HepG2 (cell line): Measurements from ENCODE around the gene CRYGA. TPM values are rescaled to one million over a fixed set of nuclear protein-coding genes. Genes with fewer than 3 reads are reported as not detected.

Experiments
- CENPX ChIP-seq: sonication (generic); formaldehyde crosslinking; IDR thresholded peaks from 2 replicates; pipeline ENCODE4 v1.9.0; 2021; ENCODE audit warnings: mild to moderate bottlenecking, missing genetic modification reagents, moderate library complexity
- CERS6 ChIP-seq: sonication (generic); formaldehyde crosslinking; IDR thresholded peaks from 2 replicates; pipeline ENCODE4 v1.5.0; 2020; ENCODE audit warnings: missing genetic modification reagents
- E2F2 ChIP-seq: sonication (generic); formaldehyde crosslinking; IDR thresholded peaks from 2 replicates; pipeline ENCODE4 v1.4.0; 2020; ENCODE audit warnings: missing genetic modification reagents, borderline replicate concordance
- IRF2 ChIP-seq: IDR thresholded peaks from 2 replicates; pipeline ENCODE4 v1.6.1; 2018; ENCODE audit warnings: missing genetic modification reagents, missing compliant biosample characterization
- NFIC ChIP-seq: IDR thresholded peaks from 2 replicates; pipeline ENCODE4 v1.6.1; 2012; ENCODE audit warnings: mild to moderate bottlenecking, low read length, inconsistent platforms
- NPAS2 ChIP-seq: sonication (generic); formaldehyde crosslinking; IDR thresholded peaks from 2 replicates; pipeline ENCODE4 v1.8.0; 2022; ENCODE audit warnings: mild to moderate bottlenecking, missing genetic modification reagents, borderline replicate concordance
- RXRA ChIP-seq: sonication (generic); formaldehyde crosslinking; IDR thresholded peaks from 2 replicates; pipeline ENCODE4 v1.5.1; 2020; ENCODE audit warnings: missing genetic modification reagents
- SATB2 ChIP-seq: sonication (generic); formaldehyde crosslinking; IDR thresholded peaks from 2 replicates; pipeline ENCODE4 v1.5.0; 2020; ENCODE audit warnings: missing genetic modification reagents
- TFE3 ChIP-seq: IDR thresholded peaks from 2 replicates; pipeline ENCODE4 v1.6.1; 2016
- YEATS2 ChIP-seq: sonication (generic); formaldehyde crosslinking; IDR thresholded peaks from 2 replicates; pipeline ENCODE4 v1.4.0; 2020; ENCODE audit warnings: missing genetic modification reagents, borderline replicate concordance
- ZBTB3 ChIP-seq: sonication (generic); formaldehyde crosslinking; IDR thresholded peaks from 2 replicates; pipeline ENCODE4 v1.4.0; 2020; ENCODE audit warnings: low read depth, mild to moderate bottlenecking, moderate library complexity, missing genetic modification reagents, borderline replicate concordance
- ZMAT3 ChIP-seq: sonication (generic); formaldehyde crosslinking; conservative IDR thresholded peaks from 2 replicates; pipeline ENCODE4 v1.7.0; 2021; ENCODE audit warnings: missing genetic modification reagents
- ZNF350 ChIP-seq: sonication (generic); formaldehyde crosslinking; IDR thresholded peaks from 2 replicates; pipeline ENCODE4 v1.4.0; 2020; ENCODE audit warnings: mild to moderate bottlenecking, low read depth, missing genetic modification reagents, borderline replicate concordance
- ZNF562 ChIP-seq: sonication (generic); formaldehyde crosslinking; IDR thresholded peaks from 2 replicates; pipeline ENCODE4 v1.8.0; 2022; ENCODE audit warnings: missing genetic modification reagents, borderline replicate concordance
- ZNF605 ChIP-seq: sonication (generic); formaldehyde crosslinking; IDR thresholded peaks from 2 replicates; pipeline ENCODE4 v1.8.0; 2022; ENCODE audit warnings: mild to moderate bottlenecking, missing genetic modification reagents
- ZNF678 ChIP-seq: sonication (generic); formaldehyde crosslinking; IDR thresholded peaks from 2 replicates; pipeline ENCODE4 v1.4.0; 2020; ENCODE audit warnings: mild to moderate bottlenecking, missing genetic modification reagents
- ZSCAN30 ChIP-seq: sonication (generic); formaldehyde crosslinking; IDR thresholded peaks from 2 replicates; pipeline ENCODE4 v1.5.0; 2020; ENCODE audit warnings: mild to moderate bottlenecking, missing genetic modification reagents
- polyA plus RNA-seq, 8 experiments: library from polyadenylated mRNA; depleted of rRNA in 3 of 8; stranded (reverse) in 7 of 8; unstranded in 1 of 8; fragments of >200 nt; fragmentation: Illumina TruSeq in 4 of 8; extraction: Trizol in 4 of 8; gene quantifications; 2 replicates each; pipeline versions ENCODE4 v1.2.1 to v1.2.3, GENCODE V29; 2011 to 2016; ENCODE audit warnings: low read depth in 4 of 8, missing spikeins in 1 of 8, mixed read lengths in 1 of 8; ENCODE audit not compliant: insufficient read depth in 1 of 8
- total RNA-seq, 5 experiments: library from RNA; depleted of rRNA; stranded (reverse); fragments of >200 nt; fragmentation: Illumina TruSeq; extraction: Trizol; gene quantifications; 2 replicates each; pipeline ENCODE4 v1.2.3, GENCODE V29; 2016; ENCODE audit warnings: low read depth in 1 of 5
- TF ChIP-seq, protein P1 (sequence below): sonication (generic); formaldehyde crosslinking; IDR thresholded peaks from 2 replicates; pipeline ENCODE4 v1.8.1; 2023; ENCODE audit warnings: mild to moderate bottlenecking, missing genetic modification reagents
- TF ChIP-seq, protein P2 (sequence below): sonication (generic); formaldehyde crosslinking; IDR thresholded peaks from 2 replicates; pipeline ENCODE4 v1.8.0; 2022; ENCODE audit warnings: missing genetic modification reagents, mild to moderate bottlenecking, moderate library complexity, borderline replicate concordance
- TF ChIP-seq, protein P3 (sequence below): sonication (generic); formaldehyde crosslinking; IDR thresholded peaks from 2 replicates; pipeline ENCODE4 v1.4.0; 2020; ENCODE audit warnings: missing genetic modification reagents

Gene CRYGA
- total and polyA plus RNA-seq, 2 of the 13 experiments (the other 11 are each of a cell fraction or from before 2014, with no cell fraction given) = not detected

DNA sequence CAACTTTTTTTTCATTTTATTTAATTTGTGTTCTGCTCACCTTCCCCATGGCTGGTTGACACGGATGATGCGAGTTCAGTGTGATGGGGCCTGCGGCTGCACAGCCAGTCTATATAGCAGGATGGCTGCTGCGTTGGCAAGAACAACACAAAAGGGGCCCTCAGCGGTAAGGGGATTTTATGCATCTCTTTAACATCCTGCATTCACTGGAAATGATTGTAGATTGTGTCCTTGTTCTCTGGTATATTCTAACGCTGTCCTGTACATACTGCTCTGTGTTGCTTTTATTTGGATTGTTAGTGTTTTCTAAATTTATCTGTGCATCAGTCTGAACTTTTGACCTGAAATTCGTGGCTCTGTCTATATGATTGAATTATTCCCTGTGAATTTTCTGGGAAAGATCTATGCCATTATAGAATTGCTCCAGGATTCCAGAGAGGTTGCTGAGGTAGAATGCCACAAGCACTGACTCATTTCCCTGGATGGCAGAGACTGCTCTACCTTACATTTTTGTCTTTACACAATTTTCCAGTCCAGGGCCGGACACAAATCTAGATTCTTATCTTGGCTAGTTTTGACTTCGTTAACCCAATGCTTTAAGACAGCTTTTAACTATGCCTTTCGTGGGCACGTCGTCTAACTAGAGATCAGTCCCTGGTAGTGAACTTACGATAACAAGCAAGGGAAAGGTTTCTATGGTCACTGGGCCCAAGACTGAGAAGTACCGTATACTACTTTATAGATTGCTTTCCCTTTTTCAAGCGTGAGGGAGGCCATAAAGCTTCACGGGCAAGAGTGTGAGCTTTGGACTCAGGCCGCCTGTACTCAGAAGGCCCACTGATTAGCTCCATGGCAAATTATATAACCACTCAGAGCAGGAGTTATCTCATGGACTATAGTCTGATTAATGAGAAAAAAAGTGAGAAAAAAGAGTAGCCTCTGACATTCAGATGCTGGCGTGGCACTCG is 33.4 kb downstream of the CRYGA start, which contains the start of gene CRYGC (continued):
- TF ChIP-seq TFE3 (peak; percentile 35; the same call in 1 of the 2 replicates), YEATS2 (CRISPR knock-in tag) (no peak), IRF2 (CRISPR knock-in tag) (peak; percentile 73), CENPX (CRISPR knock-in tag) (no peak), ZBTB3 (CRISPR knock-in tag) (no peak), RXRA (CRISPR knock-in tag) (peak; percentile 21; the same call in 1 of the 2 replicates), ZNF350 (CRISPR knock-in tag) (no peak), CERS6 (CRISPR knock-in tag) (no peak), ZNF678 (CRISPR knock-in tag) (no peak), SATB2 (CRISPR knock-in tag) (no peak), ZSCAN30 (CRISPR knock-in tag) (no peak), ZNF562 (CRISPR knock-in tag) (no peak), ZMAT3 (CRISPR knock-in tag) (0 out of 2 replicates have a peak, but pooled peaks have one; percentile 30), ZNF605 (CRISPR knock-in tag) (peak; percentile 62), NPAS2 (no peak), E2F2 (no peak), NFIC (no peak)
- TF ChIP-seq, protein P1, sequence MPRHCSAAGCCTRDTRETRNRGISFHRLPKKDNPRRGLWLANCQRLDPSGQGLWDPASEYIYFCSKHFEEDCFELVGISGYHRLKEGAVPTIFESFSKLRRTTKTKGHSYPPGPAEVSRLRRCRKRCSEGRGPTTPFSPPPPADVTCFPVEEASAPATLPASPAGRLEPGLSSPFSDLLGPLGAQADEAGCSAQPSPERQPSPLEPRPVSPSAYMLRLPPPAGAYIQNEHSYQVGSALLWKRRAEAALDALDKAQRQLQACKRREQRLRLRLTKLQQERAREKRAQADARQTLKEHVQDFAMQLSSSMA (CRISPR knock-in tag) = no peak
- TF ChIP-seq, protein P2, sequence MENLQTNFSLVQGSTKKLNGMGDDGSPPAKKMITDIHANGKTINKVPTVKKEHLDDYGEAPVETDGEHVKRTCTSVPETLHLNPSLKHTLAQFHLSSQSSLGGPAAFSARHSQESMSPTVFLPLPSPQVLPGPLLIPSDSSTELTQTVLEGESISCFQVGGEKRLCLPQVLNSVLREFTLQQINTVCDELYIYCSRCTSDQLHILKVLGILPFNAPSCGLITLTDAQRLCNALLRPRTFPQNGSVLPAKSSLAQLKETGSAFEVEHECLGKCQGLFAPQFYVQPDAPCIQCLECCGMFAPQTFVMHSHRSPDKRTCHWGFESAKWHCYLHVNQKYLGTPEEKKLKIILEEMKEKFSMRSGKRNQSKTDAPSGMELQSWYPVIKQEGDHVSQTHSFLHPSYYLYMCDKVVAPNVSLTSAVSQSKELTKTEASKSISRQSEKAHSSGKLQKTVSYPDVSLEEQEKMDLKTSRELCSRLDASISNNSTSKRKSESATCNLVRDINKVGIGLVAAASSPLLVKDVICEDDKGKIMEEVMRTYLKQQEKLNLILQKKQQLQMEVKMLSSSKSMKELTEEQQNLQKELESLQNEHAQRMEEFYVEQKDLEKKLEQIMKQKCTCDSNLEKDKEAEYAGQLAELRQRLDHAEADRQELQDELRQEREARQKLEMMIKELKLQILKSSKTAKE (CRISPR knock-in tag) = no peak
- TF ChIP-seq, protein P3, sequence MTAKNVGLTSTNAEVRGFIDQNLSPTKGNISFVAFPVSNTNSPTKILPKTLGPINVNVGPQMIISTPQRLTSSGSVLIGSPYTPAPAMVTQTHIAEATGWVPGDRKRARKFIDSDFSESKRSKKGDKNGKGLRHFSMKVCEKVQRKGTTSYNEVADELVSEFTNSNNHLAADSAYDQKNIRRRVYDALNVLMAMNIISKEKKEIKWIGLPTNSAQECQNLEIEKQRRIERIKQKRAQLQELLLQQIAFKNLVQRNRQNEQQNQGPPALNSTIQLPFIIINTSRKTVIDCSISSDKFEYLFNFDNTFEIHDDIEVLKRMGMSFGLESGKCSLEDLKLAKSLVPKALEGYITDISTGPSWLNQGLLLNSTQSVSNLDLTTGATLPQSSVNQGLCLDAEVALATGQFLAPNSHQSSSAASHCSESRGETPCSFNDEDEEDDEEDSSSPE = no peak
